ENCODE measurements around the gene EHD2.
"Not testable (repeated sequence)": the region's sequence is repeated elsewhere in the genome, so short reads cannot be mapped to it uniquely, and the experiment has no call there.

The EHD2 gene

GRCh38 chr19:47716270-47716937 lies 3.2 kb downstream of the EHD2 start:
- no peak for DNase-seq (ENCODE audit: low spot score)

- not testable (repeated sequence) for DNase-seq (ENCODE audit: low spot score)
Measured at GRCh38 chr19:47718415-47719046, 5.3 kb downstream of the EHD2 start.

- peak; percentile 60 for DNase-seq (ENCODE audit: low spot score)
Measured at GRCh38 chr19:47719047-47719859, 6.0 kb downstream of the EHD2 start.

GRCh38 chr19:47720669-47721422 lies 7.6 kb downstream of the EHD2 start:
- no peak for DNase-seq (ENCODE audit: low spot score)

- no peak for DNase-seq (ENCODE audit: low spot score)
Measured at GRCh38 chr19:47723581-47723940, 10.3 kb downstream of the EHD2 start.

- DNase-seq (ENCODE audit: low spot score) = no peak
Measured at GRCh38 chr19:47725759-47726401, 12.7 kb downstream of the EHD2 start.

GRCh38 chr19:47726467-47726866 lies 13.2 kb downstream of the EHD2 start:
- DNase-seq (ENCODE audit: low spot score) = no peak

GRCh38 chr19:47728295-47728694 lies 15.1 kb downstream of the EHD2 start:
- DNase-seq (ENCODE audit: low spot score) = not testable (repeated sequence)

GRCh38 chr19:47729468-47729798 lies 16.2 kb downstream of the EHD2 start:
- no peak for DNase-seq (ENCODE audit: low spot score)

GRCh38 chr19:47729799-47730520 lies 16.7 kb downstream of the EHD2 start:
- peak; percentile 83 for DNase-seq (ENCODE audit: low spot score)

- no peak for DNase-seq (ENCODE audit: low spot score)
Measured at GRCh38 chr19:47730521-47730889, 17.3 kb downstream of the EHD2 start.

- DNase-seq (ENCODE audit: low spot score) = no peak
Measured at GRCh38 chr19:47730910-47731309, 17.7 kb downstream of the EHD2 start.

- DNase-seq (ENCODE audit: low spot score) = no peak
Measured at GRCh38 chr19:47735131-47735530, 21.9 kb downstream of the EHD2 start.

- no peak for DNase-seq (ENCODE audit: low spot score)
Measured at GRCh38 chr19:47740866-47741519, 27.8 kb downstream of the EHD2 start.

GRCh38 chr19:47741544-47742140 lies 28.4 kb downstream of the EHD2 start:
- DNase-seq (ENCODE audit: low spot score) = no peak

- no peak for DNase-seq (ENCODE audit: low spot score)
Measured at GRCh38 chr19:47742634-47743033, 29.4 kb downstream of the EHD2 start.

- peak; percentile 99 for DNase-seq (ENCODE audit: low spot score)
Measured at GRCh38 chr19:47745010-47745901, 32.0 kb downstream of the EHD2 start, which contains the start of gene NOP53. Gene NOP53 (plus strand): TSS chr19:47745546. CDS start chr19:47745560, 14 bp downstream.

- not testable (repeated sequence) for DNase-seq (ENCODE audit: low spot score)
Measured at GRCh38 chr19:47746129-47746528, 32.9 kb downstream of the EHD2 start.

- DNase-seq (ENCODE audit: low spot score) = no peak
Measured at GRCh38 chr19:47749326-47749725, 36.1 kb downstream of the EHD2 start.

Measured in ecto neural progenitor cell (in vitro differentiated cells).